ENCODE measurements around the gene UBXN1. TPM values are rescaled to one million over a fixed set of nuclear protein-coding genes. Genes with fewer than 3 reads are reported as not detected.

Gene UBXN1
- total RNA-seq = 100 to 1,000 TPM; 173 to 190 TPM
- polyA plus RNA-seq (ENCODE audit: insufficient read depth, low read depth, low replicate concordance) = 196 TPM
- long read RNA-seq, donor 1, transcript UBXN1-216 (5 exons, 739 nt) = minor isoform, 5 of 92 reads
- long read RNA-seq, donor 1, transcript UBXN1-202 (9 exons, 1,153 nt) = major isoform, 71 of 92 reads
- long read RNA-seq, donor 1, partial matches to known transcripts = 10 of 92 reads
- long read RNA-seq, donor 1, other reads (novel, unspliced or antisense) = 0 of 92 reads
- long read RNA-seq, donor 2, transcript UBXN1-202 (9 exons, 1,153 nt) = major isoform, 38 of 58 reads
- long read RNA-seq, donor 2, transcript UBXN1-216 (5 exons, 739 nt) = minor isoform, 10 of 58 reads
- long read RNA-seq, donor 2, partial matches to known transcripts = 7 of 58 reads
- long read RNA-seq, donor 2, other reads (novel, unspliced or antisense) = 0 of 58 reads

DNA sequence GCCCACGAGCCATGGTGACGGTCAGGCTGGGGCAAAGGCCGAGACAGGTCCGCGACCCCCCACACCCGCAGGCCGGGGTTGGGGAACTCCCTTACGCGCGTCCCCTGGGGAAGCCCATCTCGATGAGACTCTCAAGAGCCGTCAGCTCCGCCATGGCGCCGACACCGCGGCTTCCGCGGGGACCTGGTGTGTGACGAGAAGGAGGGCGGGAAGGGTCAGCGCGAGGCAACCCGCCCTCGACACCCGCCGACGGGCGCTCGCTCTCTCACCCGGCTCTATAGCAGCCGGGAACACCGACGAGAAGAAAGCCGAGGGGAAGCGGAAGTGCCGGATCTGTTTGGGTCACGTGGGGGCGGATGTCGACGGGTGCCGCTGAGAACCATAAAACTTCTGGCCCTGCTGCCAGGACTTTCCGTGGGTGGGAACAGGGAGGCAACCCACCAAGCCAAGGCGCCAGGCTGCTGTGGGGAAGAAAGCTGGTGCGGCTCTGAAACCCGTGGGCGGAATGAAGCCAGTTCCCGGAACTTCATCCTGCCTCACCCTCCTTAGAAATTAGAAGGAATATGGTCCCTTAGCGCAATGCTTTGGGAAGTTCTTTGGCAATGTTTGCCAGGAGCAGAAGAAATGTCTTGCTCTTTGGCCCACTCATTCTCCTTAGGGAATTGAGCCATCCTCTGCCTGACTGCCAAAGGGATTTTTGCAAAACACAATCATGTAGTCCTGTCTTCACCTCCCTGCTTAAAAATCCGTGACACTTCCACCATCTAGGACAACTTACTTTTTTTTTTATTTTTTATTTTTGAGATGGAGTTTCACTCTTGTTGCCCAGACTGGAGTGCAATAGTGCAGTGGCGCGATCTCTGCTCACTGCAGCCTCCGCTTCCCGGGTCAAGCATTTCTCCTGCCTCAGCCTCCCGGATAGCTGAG, at the start of gene UBXN1:
UBXN1 (minus strand) TSS at position 304 of the 927 bp plus-strand sequence; CDS start at position 154, 150 bp downstream.
- no peaks in the 10 kb centered on the region for H3K27me3 ChIP-seq
- TF ChIP-seq CTCF (IDR thresholded peaks at IDR 0.05) = peak in 1 of 3 experiments; percentile 44
- TF ChIP-seq POLR2A (IDR thresholded peaks at IDR 0.05) = no peak
- WGBS, 2 donors = 2 to 3% methylated on average over 44 to 53 of the region's 55 CpGs
- DNase-seq = peak; percentile 95
- peak within 1 kb of the TSS; percentile 74 to 94 for H3K4me3 ChIP-seq
- H3K36me3 ChIP-seq (ENCODE audit: low read depth, missing control alignments) = no peaks in the 10 kb centered on the region
- no peaks in the 10 kb centered on the region for H3K9me3 ChIP-seq
- peaks cover 20% of the 10 kb centered on the region for H3K4me1 ChIP-seq
- H3K27ac ChIP-seq = peak within 1 kb of the TSS; percentile 74 to 87
- intact Hi-C loops (cut with DNase I; ENCODE audit: low total_unique reads) = loop anchor here (10.0 kb wide), 1 partner anchor 284 kb away; no protein-coding TSS in a partner anchor

DNA sequence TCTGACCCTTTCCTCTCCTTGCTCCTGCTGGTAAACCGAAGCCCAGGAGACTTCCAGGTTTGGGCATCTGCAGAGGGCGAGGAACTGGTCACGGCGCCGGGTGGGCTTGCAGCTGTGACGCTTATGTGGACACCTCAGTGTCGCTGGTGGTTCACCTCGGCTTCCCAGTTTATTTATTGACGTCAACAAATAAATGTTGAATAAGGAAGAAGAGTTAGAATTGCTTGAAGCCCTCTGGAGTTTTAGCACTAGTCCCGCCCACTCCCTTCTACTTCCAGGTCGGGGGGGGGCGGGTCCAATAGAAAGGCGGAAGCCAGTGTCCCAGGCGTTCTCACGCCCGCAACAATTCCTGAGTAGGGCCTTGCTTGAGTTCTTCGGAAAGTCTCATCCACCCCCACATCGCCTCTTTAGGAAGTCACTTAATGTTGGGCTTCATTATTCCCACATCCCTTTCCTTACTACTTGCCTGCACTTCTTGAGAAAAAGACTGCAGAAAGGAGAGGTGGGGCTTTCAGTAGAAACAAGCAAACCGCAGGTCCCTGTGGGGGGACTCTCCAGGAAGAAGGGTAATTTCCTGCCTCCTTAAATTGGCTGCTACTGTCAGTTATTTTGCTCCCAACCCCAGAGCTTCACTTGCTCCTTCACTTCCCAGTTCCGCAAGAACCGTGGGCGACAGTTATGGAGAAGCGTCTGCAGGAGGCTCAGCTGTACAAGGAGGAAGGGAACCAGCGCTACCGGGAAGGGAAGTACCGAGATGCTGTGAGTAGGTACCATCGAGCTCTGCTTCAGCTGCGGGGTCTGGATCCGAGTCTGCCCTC, 49.5 kb upstream of the UBXN1 start, which contains the start of gene TTC9C:
TTC9C (plus strand) TSS at position 316 of the 818 bp plus-strand sequence; CDS start at position 679, 363 bp downstream.
- DNase-seq = peak; percentile 94
- 0% methylated on average over 29 of the region's 29 CpGs for WGBS, 2 donors
- intact Hi-C loops (cut with DNase I; ENCODE audit: low total_unique reads) = no loop called here
- TF ChIP-seq CTCF (IDR thresholded peaks at IDR 0.05) (no peak), POLR2A (IDR thresholded peaks at IDR 0.05) (no peak)
- peak within 1 kb of the TSS; percentile 90 to 93 for H3K4me3 ChIP-seq
- peaks cover 26% of the 10 kb centered on the region for H3K4me1 ChIP-seq
- H3K27ac ChIP-seq = peak within 1 kb of the TSS; percentile 82 to 96
- H3K36me3 ChIP-seq (ENCODE audit: low read depth, missing control alignments) = no peaks in the 10 kb centered on the region
- H3K27me3 ChIP-seq = no peaks in the 10 kb centered on the region
- no peaks in the 10 kb centered on the region for H3K9me3 ChIP-seq

GRCh38 chr11:62727872-62728170, 48.9 kb upstream of the UBXN1 start:
- H3K4me1 ChIP-seq = peaks cover 26% of the 10 kb centered on the region
- H3K9me3 ChIP-seq = no peaks in the 10 kb centered on the region
- no peaks in the 10 kb centered on the region for H3K36me3 ChIP-seq (ENCODE audit: low read depth, missing control alignments)
- no peaks in the 10 kb centered on the region for H3K27me3 ChIP-seq
- TF ChIP-seq CTCF (IDR thresholded peaks at IDR 0.05) (no peak), POLR2A (IDR thresholded peaks at IDR 0.05) (no peak)
- peak overlapping the region; percentile 90 to 93 for H3K4me3 ChIP-seq
- 0 to 1% methylated on average over 20 of the region's 20 CpGs for WGBS, 2 donors
- DNase-seq = peak; percentile 92
- intact Hi-C loops (cut with DNase I; ENCODE audit: low total_unique reads) = no loop called here
- peak overlapping the region; percentile 82 to 96 for H3K27ac ChIP-seq

GRCh38 chr11:62727165-62727871, 48.4 kb upstream of the UBXN1 start, which contains the start of gene HNRNPUL2:
Gene HNRNPUL2, minus strand, starts transcription at chr11:62727457. Its CDS starts 301 bp downstream, at chr11:62727156.
- H3K36me3 ChIP-seq (ENCODE audit: low read depth, missing control alignments) = no peaks in the 10 kb centered on the region
- intact Hi-C loops (cut with DNase I; ENCODE audit: low total_unique reads) = no loop called here
- no peaks in the 10 kb centered on the region for H3K27me3 ChIP-seq
- no peaks in the 10 kb centered on the region for H3K9me3 ChIP-seq
- DNase-seq = peak; percentile 99
- H3K4me3 ChIP-seq = peak within 1 kb of the TSS; percentile 90 to 93
- H3K4me1 ChIP-seq = peaks cover 26% of the 10 kb centered on the region
- 0 to 1% methylated on average over 18 to 72 of the region's 72 CpGs for WGBS, 2 donors
- peak within 1 kb of the TSS; percentile 82 to 96 for H3K27ac ChIP-seq
- TF ChIP-seq POLR2A (IDR thresholded peaks at IDR 0.05) = no peak
- TF ChIP-seq CTCF (IDR thresholded peaks at IDR 0.05) = peak in 1 of 3 experiments; percentile 1
